GM12864 (cell line): ENCODE results near the gene PRR30.
A peak's percentile ranks its signal among the peaks of the same experiment; 100 is the strongest.

Experiments
- DNase-seq: peaks from one replicate; pipeline ENCODE4 v3.0.0-alpha.2; 2011; ENCODE audit warnings: low read depth
- H3K4me3 ChIP-seq: 2 replicates; pipeline ENCODE4 v1.5.1; 2011; ENCODE audit warnings: mild to moderate bottlenecking, low read depth, low read length, control low read depth
- CTCF ChIP-seq: IDR thresholded peaks from 2 replicates; pipeline ENCODE4 v1.5.1; 2011; ENCODE audit warnings: low read depth, mild to moderate bottlenecking, moderate library complexity, low read length, control low read depth, inconsistent platforms; ENCODE audit errors: missing control alignments

Gene PRR30

GRCh38 chr2:27134781-27135477 lies 4.3 kb downstream of the PRR30 start:
- no peak for TF ChIP-seq CTCF
- DNase-seq = no peak
- H3K4me3 ChIP-seq = peak overlapping the region; percentile 83

- peak; percentile 63 for TF ChIP-seq CTCF
- H3K4me3 ChIP-seq = peak within 1 kb of the TSS; percentile 83
- DNase-seq = peak; percentile 78
Measured at GRCh38 chr2:27133905-27134780, 5.1 kb downstream of the PRR30 start, which contains the start of gene PREB. Gene PREB (minus strand): TSS chr2:27134636. CDS start chr2:27134421, 215 bp downstream.

GRCh38 chr2:27133195-27133875 lies 5.9 kb downstream of the PRR30 start:
- DNase-seq = no peak
- TF ChIP-seq CTCF = no peak
- peak overlapping the region; percentile 83 for H3K4me3 ChIP-seq

- no peak overlapping the region for H3K4me3 ChIP-seq
- no peak for DNase-seq
- TF ChIP-seq CTCF = no peak
Measured at GRCh38 chr2:27131429-27131828, 7.8 kb downstream of the PRR30 start.

GRCh38 chr2:27130396-27130795 lies 8.8 kb downstream of the PRR30 start:
- DNase-seq = no peak
- no peak for TF ChIP-seq CTCF
- H3K4me3 ChIP-seq = no peak overlapping the region

GRCh38 chr2:27128668-27129571 lies 10.3 kb downstream of the PRR30 start:
- no peak for DNase-seq
- H3K4me3 ChIP-seq = no peak overlapping the region
- TF ChIP-seq CTCF = no peak
